GM19043 (cell line): ENCODE data around the gene LRRC8A.

ENCODE experiments used
- ATAC-seq: cut with Tn5 transposase; IDR thresholded peaks from one replicate; pipeline ENCODE4 v1.9.1; 2021; ENCODE audit warnings: low read depth; ENCODE audit not compliant: unreplicated experiment

The LRRC8A gene

GRCh38 chr9:128899566-128900322 lies 17.8 kb downstream of the LRRC8A start:
- no peak for ATAC-seq

GRCh38 chr9:128901379-128901778 lies 19.4 kb downstream of the LRRC8A start:
- ATAC-seq, result no peak

- ATAC-seq, result peak; percentile 8
Measured at GRCh38 chr9:128901822-128902221, 19.9 kb downstream of the LRRC8A start.

GRCh38 chr9:128902351-128903078 lies 20.6 kb downstream of the LRRC8A start:
- peak; percentile 92 for ATAC-seq

GRCh38 chr9:128903079-128903461 lies 21.1 kb downstream of the LRRC8A start:
- ATAC-seq, result no peak

- ATAC-seq, result no peak
Measured at GRCh38 chr9:128903871-128904620, 22.1 kb downstream of the LRRC8A start.

GRCh38 chr9:128905964-128906363 lies 24.0 kb downstream of the LRRC8A start:
- ATAC-seq, result no peak

GRCh38 chr9:128906741-128907140 lies 24.8 kb downstream of the LRRC8A start:
- ATAC-seq, result no peak

- ATAC-seq, result no peak
Measured at GRCh38 chr9:128908372-128908771, 26.4 kb downstream of the LRRC8A start.

GRCh38 chr9:128909859-128910258 lies 27.9 kb downstream of the LRRC8A start:
- no peak for ATAC-seq

- no peak for ATAC-seq
Measured at GRCh38 chr9:128910906-128911305, 29.0 kb downstream of the LRRC8A start.

GRCh38 chr9:128911529-128912035 lies 29.6 kb downstream of the LRRC8A start:
- no peak for ATAC-seq

- ATAC-seq, result no peak
Measured at GRCh38 chr9:128912270-128912853, 30.4 kb downstream of the LRRC8A start.

GRCh38 chr9:128913048-128913900 lies 31.3 kb downstream of the LRRC8A start:
- ATAC-seq, result no peak

- no peak for ATAC-seq
Measured at GRCh38 chr9:128913995-128914772, 32.3 kb downstream of the LRRC8A start.

- ATAC-seq, result no peak
Measured at GRCh38 chr9:128916204-128916603, 34.3 kb downstream of the LRRC8A start.

- no peak for ATAC-seq
Measured at GRCh38 chr9:128916745-128917144, 34.8 kb downstream of the LRRC8A start.

- ATAC-seq, result no peak
Measured at GRCh38 chr9:128917151-128917849, 35.4 kb downstream of the LRRC8A start.
